GM04504 (cell line): ENCODE data around the gene BCL2L2.
A peak's percentile ranks its signal among the peaks of the same experiment; 100 is the strongest.

Experiments
- DNase-seq: peaks from one replicate; pipeline ENCODE4 v3.0.0-alpha.2; 2012; ENCODE audit warnings: low read depth

BCL2L2 gene

DNA sequence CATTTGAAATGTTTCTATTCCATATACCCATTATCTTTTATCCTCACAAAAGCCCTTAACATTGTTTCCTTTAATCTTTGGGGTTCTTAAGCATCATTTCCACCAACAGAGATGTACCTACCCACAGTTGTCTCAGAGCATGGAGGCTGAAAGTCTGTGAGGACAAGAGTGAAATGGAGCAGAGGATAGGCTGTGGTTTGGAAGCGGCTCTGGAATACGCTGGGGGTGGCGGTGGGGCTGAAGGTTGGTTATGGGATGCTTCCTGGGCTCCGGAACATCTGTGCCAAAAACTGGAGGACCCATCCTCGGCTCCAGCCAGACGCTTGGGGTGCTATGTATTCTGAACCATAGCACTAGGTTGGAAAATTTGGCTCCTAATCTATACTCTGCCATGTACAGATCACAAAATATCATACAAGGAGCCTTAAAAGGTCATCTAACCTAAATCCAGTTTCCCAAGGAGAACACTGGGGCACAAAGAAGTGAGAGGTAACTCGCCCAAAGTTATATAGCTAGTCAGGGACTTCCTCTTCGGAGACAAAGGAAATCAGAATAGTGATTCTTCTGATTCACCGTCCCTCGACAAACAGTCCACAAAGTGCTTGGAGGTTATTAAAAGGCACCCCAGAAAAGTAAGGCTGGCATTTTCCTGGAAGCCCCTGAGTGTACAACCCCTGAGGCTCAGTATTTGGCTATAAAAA is 6.5 kb upstream of the BCL2L2 start:
- DNase-seq = no peak

DNA sequence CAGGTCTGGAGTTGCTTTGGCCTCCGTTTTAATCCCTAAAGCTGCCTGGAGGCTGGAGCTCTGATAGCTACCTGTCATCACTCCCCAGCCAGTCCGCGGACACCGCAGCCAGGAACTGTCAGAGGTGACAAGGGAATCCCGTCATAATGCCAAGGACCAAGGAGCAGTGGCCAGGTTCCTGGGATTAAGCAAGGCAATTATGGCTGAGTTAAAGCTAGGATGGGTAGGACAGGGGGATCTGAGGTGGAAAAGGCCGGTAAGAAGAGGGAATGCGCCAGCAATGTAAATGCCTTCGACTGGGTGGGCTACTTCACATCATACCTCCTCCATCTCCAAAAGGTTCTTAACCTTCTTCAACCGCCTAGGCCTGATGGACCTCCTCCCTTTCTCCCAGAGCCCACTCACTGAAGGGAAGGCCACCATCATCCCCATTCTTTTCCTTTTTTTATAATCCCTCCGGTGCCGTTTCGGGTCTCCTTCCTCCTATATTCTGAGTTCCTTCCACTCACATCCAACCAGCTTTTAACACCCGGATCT is 5.9 kb upstream of the BCL2L2 start:
- no peak for DNase-seq

DNA sequence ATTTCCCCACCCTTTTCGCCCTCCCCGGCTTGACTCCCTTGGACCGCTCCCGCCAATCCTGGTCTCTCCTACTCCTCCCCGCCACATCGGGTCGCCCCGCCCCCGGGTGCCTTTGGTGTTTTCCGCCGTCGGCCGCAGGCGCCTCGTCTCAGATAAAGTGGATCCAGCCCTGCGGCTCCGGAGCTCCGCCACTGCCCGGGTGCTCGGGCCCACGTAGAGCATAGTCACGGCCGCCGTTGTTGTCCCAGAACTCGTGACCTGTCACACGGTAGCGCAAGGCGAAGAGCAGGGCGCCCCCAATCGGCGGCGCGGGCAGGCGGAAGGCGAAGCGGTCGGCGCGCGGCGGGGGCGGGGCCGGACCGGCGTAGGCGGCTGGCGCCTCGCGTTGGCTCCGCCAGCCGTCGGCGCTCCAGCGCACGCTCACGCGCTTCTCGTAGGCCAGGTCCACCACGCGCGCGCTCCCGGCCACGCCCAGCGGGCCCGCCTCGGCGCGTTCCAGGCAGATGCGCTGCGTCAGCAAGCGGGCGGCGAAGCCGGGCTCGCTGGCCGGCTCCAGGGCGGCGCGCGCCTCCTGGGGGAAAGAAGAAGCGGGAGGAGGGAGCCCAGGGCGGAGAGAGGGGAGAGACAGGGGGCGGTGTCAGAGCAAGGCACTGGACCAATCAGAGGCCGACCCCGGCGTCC is 5.2 kb upstream of the BCL2L2 start:
- peak; percentile 98 for DNase-seq

GRCh38 chr14:23301969-23302289 is 4.7 kb upstream of the BCL2L2 start:
- DNase-seq = no peak

GRCh38 chr14:23302290-23303225 is 4.1 kb upstream of the BCL2L2 start, which contains the start of gene PPP1R3E:
Gene PPP1R3E, minus strand, starts transcription at chr14:23302859. Its CDS starts 283 bp downstream, at chr14:23302576.
- DNase-seq = no peak

DNA sequence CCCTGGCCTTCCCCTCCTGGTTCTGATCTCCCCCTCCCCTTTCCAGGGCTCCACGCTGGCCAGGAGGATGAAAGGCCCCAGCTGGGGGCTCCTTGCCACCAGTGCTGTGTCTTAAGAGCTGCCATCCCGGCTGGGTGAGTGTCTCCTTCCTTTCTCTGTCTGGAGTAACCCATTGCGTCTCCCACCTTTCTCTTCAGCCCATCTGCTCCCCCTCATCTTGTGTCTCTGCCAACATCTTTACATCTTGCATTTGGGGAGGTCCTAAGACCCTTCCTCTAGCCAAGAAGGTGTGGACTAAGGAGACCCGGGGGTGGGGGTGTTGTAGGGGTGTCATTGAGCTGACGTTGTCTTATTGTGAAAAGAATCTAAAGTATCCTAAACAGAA is 505 bp downstream of the BCL2L2 start:
- DNase-seq = no peak

DNA sequence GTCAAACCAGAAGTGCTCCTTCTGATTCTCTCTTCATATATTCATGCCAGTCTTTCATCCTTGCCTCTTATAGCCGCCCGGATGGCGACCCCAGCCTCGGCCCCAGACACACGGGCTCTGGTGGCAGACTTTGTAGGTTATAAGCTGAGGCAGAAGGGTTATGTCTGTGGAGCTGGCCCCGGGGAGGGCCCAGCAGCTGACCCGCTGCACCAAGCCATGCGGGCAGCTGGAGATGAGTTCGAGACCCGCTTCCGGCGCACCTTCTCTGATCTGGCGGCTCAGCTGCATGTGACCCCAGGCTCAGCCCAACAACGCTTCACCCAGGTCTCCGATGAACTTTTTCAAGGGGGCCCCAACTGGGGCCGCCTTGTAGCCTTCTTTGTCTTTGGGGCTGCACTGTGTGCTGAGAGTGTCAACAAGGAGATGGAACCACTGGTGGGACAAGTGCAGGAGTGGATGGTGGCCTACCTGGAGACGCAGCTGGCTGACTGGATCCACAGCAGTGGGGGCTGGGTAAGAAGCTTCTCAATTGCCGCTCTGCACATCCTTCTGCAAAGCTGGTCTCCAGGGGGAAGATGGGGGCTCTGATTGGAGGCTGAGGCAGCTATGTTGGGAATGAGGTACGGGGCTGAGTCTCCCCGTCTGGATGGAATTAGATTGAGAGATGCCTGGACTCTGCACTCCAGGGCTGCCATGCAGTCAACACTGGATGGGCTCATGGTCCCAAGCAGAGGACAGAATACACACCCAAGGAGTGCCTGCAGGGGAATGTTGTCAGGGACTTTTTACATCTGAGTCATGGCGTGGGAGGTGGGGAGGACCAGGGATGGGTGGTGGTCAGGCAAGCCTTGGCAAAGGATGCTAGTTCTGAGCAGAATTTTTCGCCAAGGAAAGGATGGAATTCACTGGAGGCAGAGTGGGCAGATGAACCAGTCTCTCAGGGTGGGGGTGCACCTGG is 1.3 kb downstream of the BCL2L2 start:
- DNase-seq = no peak

GRCh38 chr14:23308721-23309445 is 2.2 kb downstream of the BCL2L2 start:
- no peak for DNase-seq

GRCh38 chr14:23310546-23310945 is 3.9 kb downstream of the BCL2L2 start:
- no peak for DNase-seq

DNA sequence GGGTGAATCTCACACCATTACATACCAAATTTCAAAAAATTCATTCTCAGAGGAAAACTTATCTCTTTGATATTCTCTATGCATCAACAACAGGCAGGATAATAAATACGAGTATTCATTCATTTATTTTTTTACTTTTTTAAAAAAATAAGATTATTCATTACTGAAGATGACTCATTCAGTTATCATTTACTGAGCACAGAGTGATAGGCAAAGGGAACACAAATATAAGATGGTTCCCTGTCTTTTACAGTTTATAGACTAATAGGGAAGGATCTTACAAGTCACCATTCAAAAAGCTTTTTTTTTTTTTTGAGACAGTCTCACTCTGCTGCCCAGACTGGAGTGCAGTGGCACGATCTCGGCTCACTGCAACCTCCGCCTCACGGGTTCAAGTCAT is 9.7 kb downstream of the BCL2L2 start:
- no peak for DNase-seq

- no peak for DNase-seq
These were observed 13.3 kb downstream of the BCL2L2 start for GRCh38 chr14:23319746-23320583.

- peak; percentile 100 for DNase-seq
These were observed 14.2 kb downstream of the BCL2L2 start, which contains the start of gene PABPN1 for GRCh38 chr14:23320584-23321571. Gene PABPN1, plus strand, starts transcription at chr14:23321457. Its CDS starts 13 bp downstream, at chr14:23321470.

- no peak for DNase-seq
These were observed 15.2 kb downstream of the BCL2L2 start for GRCh38 chr14:23321572-23322547.

DNA sequence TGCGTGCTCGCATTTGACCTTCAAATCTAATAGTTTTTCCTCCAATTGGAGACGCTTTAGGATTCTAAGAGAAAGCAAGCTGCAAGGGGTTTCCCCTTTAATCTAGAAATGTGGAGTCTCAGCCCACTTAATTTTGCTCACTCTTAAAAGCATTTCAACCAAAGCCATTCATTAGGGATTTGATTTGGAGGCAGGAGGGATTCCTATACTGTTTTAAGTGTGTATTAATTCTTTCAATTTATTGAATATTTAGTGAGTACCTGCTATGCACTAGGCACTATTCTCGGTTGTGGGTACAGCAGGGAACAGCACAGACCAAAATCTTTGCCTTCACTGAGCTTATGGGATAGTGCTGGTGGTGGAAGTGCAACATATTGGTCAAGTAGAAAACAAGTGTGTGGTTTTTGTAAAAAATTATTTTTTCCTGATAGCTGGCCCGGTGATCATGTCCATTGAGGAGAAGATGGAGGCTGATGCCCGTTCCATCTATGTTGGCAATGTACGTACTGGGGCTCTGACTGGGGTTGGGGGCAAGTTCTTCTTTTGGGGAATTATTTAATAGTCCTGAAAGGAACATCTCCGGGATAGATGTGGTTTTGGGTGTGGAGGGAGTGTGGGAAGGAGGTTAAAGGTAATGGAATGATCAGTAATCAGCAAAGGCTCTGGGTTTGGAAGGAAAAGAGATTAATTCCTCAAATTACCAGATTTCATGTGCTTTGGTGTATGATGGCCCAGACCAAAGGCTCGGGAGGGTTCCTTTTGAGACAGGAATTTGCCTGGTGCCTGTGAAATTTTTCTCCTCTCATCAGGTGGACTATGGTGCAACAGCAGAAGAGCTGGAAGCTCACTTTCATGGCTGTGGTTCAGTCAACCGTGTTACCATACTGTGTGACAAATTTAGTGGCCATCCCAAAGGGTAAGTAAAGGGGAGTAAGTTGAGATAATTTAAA is 16.2 kb downstream of the BCL2L2 start:
- DNase-seq = no peak

GRCh38 chr14:23323838-23324454 is 17.3 kb downstream of the BCL2L2 start:
- DNase-seq = no peak
